ENCODE data around the gene EFCAB3.

- TF ChIP-seq, protein P1, sequence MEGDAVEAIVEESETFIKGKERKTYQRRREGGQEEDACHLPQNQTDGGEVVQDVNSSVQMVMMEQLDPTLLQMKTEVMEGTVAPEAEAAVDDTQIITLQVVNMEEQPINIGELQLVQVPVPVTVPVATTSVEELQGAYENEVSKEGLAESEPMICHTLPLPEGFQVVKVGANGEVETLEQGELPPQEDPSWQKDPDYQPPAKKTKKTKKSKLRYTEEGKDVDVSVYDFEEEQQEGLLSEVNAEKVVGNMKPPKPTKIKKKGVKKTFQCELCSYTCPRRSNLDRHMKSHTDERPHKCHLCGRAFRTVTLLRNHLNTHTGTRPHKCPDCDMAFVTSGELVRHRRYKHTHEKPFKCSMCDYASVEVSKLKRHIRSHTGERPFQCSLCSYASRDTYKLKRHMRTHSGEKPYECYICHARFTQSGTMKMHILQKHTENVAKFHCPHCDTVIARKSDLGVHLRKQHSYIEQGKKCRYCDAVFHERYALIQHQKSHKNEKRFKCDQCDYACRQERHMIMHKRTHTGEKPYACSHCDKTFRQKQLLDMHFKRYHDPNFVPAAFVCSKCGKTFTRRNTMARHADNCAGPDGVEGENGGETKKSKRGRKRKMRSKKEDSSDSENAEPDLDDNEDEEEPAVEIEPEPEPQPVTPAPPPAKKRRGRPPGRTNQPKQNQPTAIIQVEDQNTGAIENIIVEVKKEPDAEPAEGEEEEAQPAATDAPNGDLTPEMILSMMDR (IDR thresholded peaks at IDR 0.05): no peak
- TF ChIP-seq POLR2A (IDR thresholded peaks at IDR 0.05): no peak
- TF ChIP-seq POLR2AphosphoS5 (IDR thresholded peaks at IDR 0.05): no peak
Observed at GRCh38 chr17:62392908-62393307, 12.6 kb downstream of the EFCAB3 start.

Measured in transverse colon (tissue), 4 donors.